Esophagus squamous epithelium (tissue), 4 donors: Measurements from ENCODE around the gene LYSMD4.

Source experiments
- CTCF ChIP-seq, 6 experiments: fragments of 450-650 bp in 4 of 6; fragments of 200-600 bp in 2 of 6; sonication (generic) in 2 of 6; IDR thresholded peaks; one replicate each; pipeline ENCODE4 v1.5.1; 2016 to 2019; ENCODE audit warnings: antibody characterized with exemption in 6 of 6, mild to moderate bottlenecking in 4 of 6, moderate library complexity in 4 of 6
- POLR2A ChIP-seq, 4 donors: fragments of 450-650 bp; IDR thresholded peaks; one replicate each; pipeline ENCODE4 v1.6.1; 2017; ENCODE audit warnings: antibody characterized with exemption in 4 of 4, mild to moderate bottlenecking in 4 of 4, moderate library complexity in 3 of 4

- TF ChIP-seq CTCF (IDR thresholded peaks at IDR 0.05) (no peak), POLR2A (IDR thresholded peaks at IDR 0.05) (no peak)
Observed at GRCh38 chr15:99745370-99746086, 12.3 kb upstream of the LYSMD4 start.
